NCI-H1930 (cell line): ENCODE measurements around the gene GSTM2.

Source experiments
- DNase-seq, 2 experiments: peaks; one replicate each; lab custom pipeline; 2025; lab: John Stamatoyannopoulos, UW

Gene GSTM2

GRCh38 chr1:109716121-109716520 is 48.3 kb downstream of the GSTM2 start:
- DNase-seq, result no peak

DNA sequence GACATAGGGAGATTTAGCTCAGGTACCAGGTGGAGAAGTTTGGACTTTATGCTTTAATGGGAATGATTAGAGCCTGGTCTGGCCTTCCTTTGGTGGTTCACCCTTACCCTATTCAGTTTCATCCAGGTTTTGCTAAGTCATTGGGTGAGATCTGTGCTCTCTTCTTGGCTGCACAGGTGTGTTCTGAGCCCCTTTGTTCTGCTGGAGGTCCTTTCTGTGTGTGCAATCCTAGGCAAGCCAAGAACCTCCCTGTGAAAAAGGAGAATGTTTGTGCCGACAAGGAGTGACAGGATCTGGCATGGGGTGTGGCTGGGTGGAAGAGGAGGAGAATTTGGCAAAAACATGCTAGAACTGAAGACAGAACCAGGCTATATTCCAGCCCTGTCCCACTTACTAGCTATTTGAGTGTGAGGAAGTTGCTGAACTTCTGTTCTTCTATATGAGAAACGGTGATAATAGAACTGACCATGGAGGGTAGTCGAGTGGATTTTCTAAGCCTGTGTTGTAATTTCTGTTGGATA is 48.8 kb downstream of the GSTM2 start:
- no peak for DNase-seq

- no peak for DNase-seq
These were observed 49.9 kb downstream of the GSTM2 start for GRCh38 chr1:109717729-109718128.

- DNase-seq, result peak in 1 of 2 experiments; percentile 11
These were observed 50.6 kb downstream of the GSTM2 start for GRCh38 chr1:109718495-109718894.

DNA sequence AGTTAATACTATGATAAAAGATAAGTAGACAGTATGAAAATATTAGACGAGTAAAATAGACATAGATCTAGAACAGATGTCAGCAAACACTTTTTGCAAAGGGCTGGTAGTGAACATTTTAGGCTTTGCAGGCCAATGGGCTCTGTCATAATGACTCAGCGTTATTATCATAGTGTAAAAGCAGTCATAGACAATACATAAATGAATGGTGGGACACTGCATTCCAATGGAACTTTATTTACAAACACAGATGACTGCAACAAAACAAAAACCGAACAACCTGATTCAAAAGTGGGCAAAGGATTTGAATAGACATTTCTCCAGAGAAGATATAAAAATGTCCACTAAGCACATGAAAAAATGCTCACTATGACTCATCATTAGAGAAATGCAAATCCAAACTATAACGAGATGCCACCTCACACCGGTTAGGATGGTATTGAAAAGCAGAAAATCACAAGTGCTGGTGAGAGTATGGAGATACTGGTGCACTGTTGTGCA is 51.5 kb downstream of the GSTM2 start:
- DNase-seq, result no peak

DNA sequence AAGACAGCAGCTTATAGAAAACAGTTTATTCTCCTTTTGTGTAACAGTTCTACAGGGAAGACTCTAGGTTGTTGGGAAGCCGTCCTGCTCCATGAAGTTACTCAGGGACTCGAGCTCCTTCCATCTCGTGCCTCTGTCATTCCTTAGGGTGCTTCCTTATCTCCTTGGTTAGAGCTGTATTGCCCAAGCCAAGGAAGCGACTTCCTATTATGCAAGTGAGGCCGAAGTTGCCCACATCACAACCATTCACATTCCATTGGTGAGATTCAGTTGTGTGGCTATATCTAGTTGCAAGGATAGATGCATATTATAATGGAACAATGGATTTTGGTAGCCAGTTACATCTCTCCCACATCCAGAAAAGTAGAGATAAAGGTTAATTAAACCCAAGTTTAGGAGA is 53.2 kb downstream of the GSTM2 start:
- DNase-seq, result no peak

GRCh38 chr1:109721971-109722370 is 54.1 kb downstream of the GSTM2 start:
- DNase-seq, result no peak

GRCh38 chr1:109722908-109723691 is 55.2 kb downstream of the GSTM2 start:
- DNase-seq, result no peak
